Endodermal cell (in vitro differentiated cells): ENCODE results near the gene ARSJ. TPM values are rescaled to one million over a fixed set of nuclear protein-coding genes. Genes with fewer than 3 reads are reported as not detected.

Source experiments
- DNase-seq: peaks from one replicate; pipeline ENCODE4 v3.0.0-alpha.2; 2017
- H3K27ac ChIP-seq: 2 replicates; pipeline ENCODE4 v1.5.1; 2013; ENCODE audit warnings: mild to moderate bottlenecking, low read depth, low read length, moderate library complexity
- H3K27me3 ChIP-seq: 2 replicates; pipeline ENCODE4 v1.6.1; 2013; ENCODE audit warnings: mild to moderate bottlenecking, low read length, moderate library complexity; ENCODE audit not compliant: insufficient read depth, control insufficient read depth, poor library complexity, severe bottlenecking
- H3K36me3 ChIP-seq: 2 replicates; pipeline ENCODE4 v1.7.0; 2013; ENCODE audit warnings: mild to moderate bottlenecking, low read length, moderate library complexity; ENCODE audit not compliant: control insufficient read depth, insufficient read depth
- H3K4me1 ChIP-seq: one replicate; pipeline ENCODE4 v1.7.0; 2013; ENCODE audit warnings: low read length; ENCODE audit not compliant: control insufficient read depth, insufficient read depth
- H3K4me3 ChIP-seq: 2 replicates; pipeline ENCODE4 v1.5.1; 2013; ENCODE audit warnings: mild to moderate bottlenecking, low read length, moderate library complexity
- H3K9ac ChIP-seq: 2 replicates; pipeline ENCODE4 v1.6.1; 2013; ENCODE audit warnings: mild to moderate bottlenecking, low read length, moderate library complexity; ENCODE audit not compliant: poor library complexity, severe bottlenecking; ENCODE audit errors: extremely low read depth
- H3K9me3 ChIP-seq: 2 replicates; pipeline ENCODE4 v1.6.1; 2013; ENCODE audit warnings: mild to moderate bottlenecking, low read length, moderate library complexity; ENCODE audit not compliant: control insufficient read depth
- H3K27ac Mint-ChIP-seq: 2 replicates; pipeline ENCODE4 v1.8.0; 2020; ENCODE audit warnings: mixed read lengths
- H3K27me3 Mint-ChIP-seq: 2 replicates; pipeline ENCODE4 v1.8.0; 2021; ENCODE audit warnings: mild to moderate bottlenecking, mixed read lengths; ENCODE audit not compliant: insufficient read depth
- H3K36me3 Mint-ChIP-seq: 2 replicates; pipeline ENCODE4 v1.8.0; 2020; ENCODE audit warnings: low read depth, mixed read lengths
- H3K4me1 Mint-ChIP-seq: 2 replicates; pipeline ENCODE4 v1.8.0; 2020; ENCODE audit warnings: mixed read lengths
- H3K4me3 Mint-ChIP-seq: 2 replicates; pipeline ENCODE4 v1.8.0; 2020; ENCODE audit warnings: mild to moderate bottlenecking, moderate library complexity, mixed read lengths
- H3K9me3 Mint-ChIP-seq: 2 replicates; pipeline ENCODE4 v1.8.0; 2020; ENCODE audit warnings: mild to moderate bottlenecking, mixed read lengths
- WGBS, 2 experiments: methylation state at CpG; one replicate each; pipeline versions ENCODE4 v1.1.5 to v1.1.7; 2013; ENCODE audit warnings: missing lambda C conversion rate in 2 of 2, mixed read lengths in 1 of 2; ENCODE audit not compliant: insufficient coverage in 1 of 2, insufficient read length in 1 of 2; 5-methylcytosine and 5-hydroxymethylcytosine counted together
- total RNA-seq, 2 donors: library from RNA; stranded (reverse); fragmentation: NEBNext Ultra II Directional in 1 of 2; extraction: Animal tissue kit (Norgen Biotek cat#: 25700) in 1 of 2; gene quantifications; 2 replicates in 1 of 2; 3 replicates in 1 of 2; pipeline ENCODE4 v1.2.1, GENCODE V29; 2021
- TF ChIP-seq, protein P1 (sequence below): fragments of 200-600 bp; sonication (generic); conservative IDR thresholded peaks from 2 replicates; pipeline ENCODE4 v1.5.0; 2021; ENCODE audit warnings: antibody characterized with exemption, mild to moderate bottlenecking

Gene ARSJ
- total RNA-seq, 2 donors from 2014 or later = 0.35 to 0.77 TPM

DNA sequence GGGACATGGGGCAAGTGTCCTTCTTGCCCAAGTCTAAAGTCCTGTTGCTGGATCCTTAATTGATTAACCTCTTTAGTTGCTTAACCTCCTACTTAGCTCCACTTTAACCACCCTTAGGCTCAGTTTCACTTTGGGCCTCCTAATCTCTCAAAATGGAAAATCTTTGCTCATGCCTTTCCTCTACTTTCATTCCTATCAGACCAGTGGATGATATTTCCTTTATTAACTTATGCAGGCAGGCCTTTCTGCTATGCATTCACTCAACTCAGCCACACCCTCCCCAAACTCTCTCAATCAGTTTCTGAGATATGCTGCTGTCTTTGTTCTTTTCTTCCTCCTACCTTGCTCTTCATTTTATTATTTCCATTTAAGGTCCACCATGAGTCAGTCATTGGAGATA is 14.4 kb upstream of the ARSJ start:
- Histone ChIP-seq H3K27me3 (no peaks in the 10 kb centered on the region), H3K4me1 (no peaks in the 10 kb centered on the region), H3K9ac (no peak overlapping the region), H3K9me3 (no peaks in the 10 kb centered on the region), H3K27ac (no peak overlapping the region), H3K4me3 (no peak overlapping the region), H3K36me3 (no peaks in the 10 kb centered on the region)
- H3K4me1 Mint-ChIP-seq = no peaks in the 10 kb centered on the region
- DNase-seq = no peak
- no peaks in the 10 kb centered on the region for H3K9me3 Mint-ChIP-seq
- H3K4me3 Mint-ChIP-seq = no peak overlapping the region
- H3K36me3 Mint-ChIP-seq = no peaks in the 10 kb centered on the region
- TF ChIP-seq, protein P1, sequence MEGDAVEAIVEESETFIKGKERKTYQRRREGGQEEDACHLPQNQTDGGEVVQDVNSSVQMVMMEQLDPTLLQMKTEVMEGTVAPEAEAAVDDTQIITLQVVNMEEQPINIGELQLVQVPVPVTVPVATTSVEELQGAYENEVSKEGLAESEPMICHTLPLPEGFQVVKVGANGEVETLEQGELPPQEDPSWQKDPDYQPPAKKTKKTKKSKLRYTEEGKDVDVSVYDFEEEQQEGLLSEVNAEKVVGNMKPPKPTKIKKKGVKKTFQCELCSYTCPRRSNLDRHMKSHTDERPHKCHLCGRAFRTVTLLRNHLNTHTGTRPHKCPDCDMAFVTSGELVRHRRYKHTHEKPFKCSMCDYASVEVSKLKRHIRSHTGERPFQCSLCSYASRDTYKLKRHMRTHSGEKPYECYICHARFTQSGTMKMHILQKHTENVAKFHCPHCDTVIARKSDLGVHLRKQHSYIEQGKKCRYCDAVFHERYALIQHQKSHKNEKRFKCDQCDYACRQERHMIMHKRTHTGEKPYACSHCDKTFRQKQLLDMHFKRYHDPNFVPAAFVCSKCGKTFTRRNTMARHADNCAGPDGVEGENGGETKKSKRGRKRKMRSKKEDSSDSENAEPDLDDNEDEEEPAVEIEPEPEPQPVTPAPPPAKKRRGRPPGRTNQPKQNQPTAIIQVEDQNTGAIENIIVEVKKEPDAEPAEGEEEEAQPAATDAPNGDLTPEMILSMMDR = no peak
- peaks cover 2% of the 10 kb centered on the region for H3K27me3 Mint-ChIP-seq
- no peak overlapping the region for H3K27ac Mint-ChIP-seq

DNA sequence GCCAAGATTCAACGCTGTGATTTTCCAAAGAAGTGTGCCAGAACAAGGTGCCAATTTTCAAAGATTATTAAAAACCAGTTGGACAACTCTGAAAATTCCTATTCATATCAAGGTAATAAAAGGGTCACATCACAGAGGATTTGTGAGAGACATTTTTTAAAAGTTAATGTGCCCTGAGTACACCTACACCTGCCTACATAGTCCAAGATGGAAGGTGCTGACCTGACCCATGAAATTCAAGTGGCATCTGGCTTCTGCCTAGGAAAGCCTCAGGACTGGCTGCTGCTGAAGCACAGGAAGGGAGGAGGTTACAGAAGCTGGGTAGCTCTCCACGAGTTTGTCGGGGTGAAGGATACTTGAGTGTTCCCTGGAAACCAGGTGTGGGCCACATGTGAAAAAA is 11.4 kb upstream of the ARSJ start:
- H3K36me3 Mint-ChIP-seq = no peaks in the 10 kb centered on the region
- H3K9ac ChIP-seq = no peak overlapping the region
- H3K36me3 ChIP-seq = no peaks in the 10 kb centered on the region
- DNase-seq = no peak
- H3K27ac ChIP-seq = no peak overlapping the region
- peaks cover 3% of the 10 kb centered on the region for H3K27me3 Mint-ChIP-seq
- no peaks in the 10 kb centered on the region for H3K4me1 Mint-ChIP-seq
- no peaks in the 10 kb centered on the region for H3K4me1 ChIP-seq
- TF ChIP-seq, protein P1 = no peak
- no peaks in the 10 kb centered on the region for H3K9me3 Mint-ChIP-seq
- H3K4me3 ChIP-seq = no peak overlapping the region
- no peaks in the 10 kb centered on the region for H3K9me3 ChIP-seq
- H3K27ac Mint-ChIP-seq = no peak overlapping the region
- WGBS, 2 experiments = 89% methylated on average over 3 of the region's 3 CpGs; no CpG with 5 or more reads in 1 of the 2 experiments
- no peak overlapping the region for H3K4me3 Mint-ChIP-seq
- no peaks in the 10 kb centered on the region for H3K27me3 ChIP-seq

DNA sequence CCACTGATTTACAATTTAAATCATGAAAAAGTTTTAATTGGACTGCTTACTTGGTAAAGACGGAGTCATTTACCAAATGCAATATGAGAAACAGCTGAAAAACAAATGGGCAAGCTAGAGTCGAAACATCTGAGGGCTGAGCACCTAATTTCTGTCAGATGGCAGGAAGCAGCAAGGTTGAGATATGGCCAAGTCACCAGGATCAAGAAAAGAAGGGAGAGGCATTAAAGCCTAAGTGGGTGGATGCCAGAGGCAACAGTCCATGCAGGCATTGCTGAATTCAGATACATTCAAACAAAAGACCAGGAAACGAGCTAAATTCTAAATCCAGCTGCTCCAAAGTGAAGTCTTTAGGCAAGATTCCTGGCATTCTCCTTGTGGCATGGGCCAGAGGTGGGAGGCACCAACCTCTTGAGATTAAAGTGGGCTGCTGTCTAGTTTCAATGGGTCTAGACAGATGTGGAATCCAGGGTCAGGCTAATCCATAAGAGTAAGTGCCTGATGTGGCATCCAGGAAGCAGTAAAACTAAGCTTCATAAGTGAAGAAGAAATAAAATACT is 8.0 kb upstream of the ARSJ start:
- H3K27me3 Mint-ChIP-seq = peaks cover 7% of the 10 kb centered on the region
- TF ChIP-seq, protein P1 = no peak
- 89 to 91% methylated on average over 3 of the region's 3 CpGs for WGBS, 2 experiments

More for the DNA sequence above, 8.0 kb upstream of the ARSJ start:
- Histone ChIP-seq H3K27ac (no peak overlapping the region), H3K4me1 (no peaks in the 10 kb centered on the region), H3K36me3 (no peaks in the 10 kb centered on the region), H3K9ac (no peak overlapping the region), H3K27me3 (no peaks in the 10 kb centered on the region), H3K4me3 (no peak overlapping the region), H3K9me3 (no peaks in the 10 kb centered on the region)
- no peaks in the 10 kb centered on the region for H3K4me1 Mint-ChIP-seq
- H3K4me3 Mint-ChIP-seq = no peak overlapping the region
- no peaks in the 10 kb centered on the region for H3K36me3 Mint-ChIP-seq
- H3K9me3 Mint-ChIP-seq = peaks cover 13% of the 10 kb centered on the region
- DNase-seq = no peak
- H3K27ac Mint-ChIP-seq = no peak overlapping the region
